Osteocyte (in vitro differentiated cells): Measurements from ENCODE around the gene TMEM223. TPM values are rescaled to one million over a fixed set of nuclear protein-coding genes. Genes with fewer than 3 reads are reported as not detected.

Source experiments
- DNase-seq: peaks from one replicate; pipeline ENCODE4 v3.0.0; 2021; ENCODE audit warnings: mixed read lengths; ENCODE audit not compliant: unreplicated experiment; ENCODE audit errors: extremely low spot score
- H3K27ac Mint-ChIP-seq: one replicate; pipeline ENCODE4 v1.8.0; 2021; ENCODE audit warnings: mild to moderate bottlenecking, mixed read lengths; ENCODE audit not compliant: unreplicated experiment
- H3K27me3 Mint-ChIP-seq: one replicate; pipeline ENCODE4 v1.8.0; 2021; ENCODE audit warnings: mixed read lengths; ENCODE audit not compliant: unreplicated experiment
- H3K36me3 Mint-ChIP-seq: one replicate; pipeline ENCODE4 v1.8.0; 2021; ENCODE audit warnings: mixed read lengths; ENCODE audit not compliant: unreplicated experiment
- H3K4me1 Mint-ChIP-seq: one replicate; pipeline ENCODE4 v1.8.0; 2021; ENCODE audit warnings: mixed read lengths; ENCODE audit not compliant: unreplicated experiment
- H3K4me3 Mint-ChIP-seq: one replicate; pipeline ENCODE4 v1.8.0; 2021; ENCODE audit warnings: mild to moderate bottlenecking, moderate library complexity, mixed read lengths; ENCODE audit not compliant: unreplicated experiment
- H3K9me3 Mint-ChIP-seq: one replicate; pipeline ENCODE4 v1.8.0; 2021; ENCODE audit warnings: mixed read lengths; ENCODE audit not compliant: unreplicated experiment
- microRNA-seq: library from miRNA; unstranded; fragments of <30 nt; microRNA quantifications from one replicate; pipeline ENCODE4 v1.1.0, GENCODE V29; 2020; ENCODE audit not compliant: unreplicated experiment
- total RNA-seq: library from RNA; stranded (reverse); gene quantifications from 2 replicates; pipeline ENCODE4 v1.2.1, GENCODE V29; 2021
- TF ChIP-seq, protein P1 (sequence below): fragments of 200-600 bp; sonication (generic); IDR thresholded peaks from 2 replicates; pipeline ENCODE4 v1.5.0; 2021; ENCODE audit warnings: antibody characterized with exemption, mild to moderate bottlenecking, moderate library complexity

TMEM223 gene
- total RNA-seq, 1 donor from 2014 or later, result 14.5 TPM

DNA sequence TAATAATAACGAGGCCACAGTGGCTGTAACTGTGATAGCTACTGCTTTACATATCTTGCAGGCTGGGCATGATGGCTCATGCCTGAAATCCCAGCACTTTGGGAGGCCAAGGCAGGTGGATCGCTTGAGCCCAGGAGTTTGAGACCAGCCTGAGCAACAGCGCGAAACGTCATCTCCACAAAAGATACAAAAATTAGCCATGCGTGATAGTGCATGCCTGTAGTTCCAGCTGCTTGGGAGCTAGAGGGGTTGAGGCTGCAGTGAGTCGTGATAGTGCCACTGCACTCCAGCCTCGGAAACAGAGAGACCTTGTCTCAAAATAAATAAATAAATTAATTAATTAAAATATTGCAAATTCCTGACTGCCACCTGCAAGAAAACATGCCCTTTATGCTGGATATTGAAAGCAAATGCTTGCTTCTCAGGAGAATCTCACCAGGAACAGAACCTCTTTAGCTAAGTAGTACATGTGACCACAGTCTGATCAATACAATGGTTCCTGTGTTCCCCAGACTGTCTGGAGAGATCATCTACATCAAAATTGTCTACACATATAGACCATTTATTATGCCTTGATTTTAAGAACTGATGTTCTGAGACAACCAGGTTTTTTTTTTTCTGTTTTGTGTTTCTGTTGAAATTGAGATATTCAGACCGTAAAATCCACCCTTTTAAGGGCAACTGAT lies 44.2 kb downstream of the TMEM223 start:
- no peaks in the 10 kb centered on the region for H3K9me3 Mint-ChIP-seq
- no peak for DNase-seq
- H3K36me3 Mint-ChIP-seq, result peaks cover 3% of the 10 kb centered on the region
- peaks cover 7% of the 10 kb centered on the region for H3K4me1 Mint-ChIP-seq
- TF ChIP-seq, protein P1, sequence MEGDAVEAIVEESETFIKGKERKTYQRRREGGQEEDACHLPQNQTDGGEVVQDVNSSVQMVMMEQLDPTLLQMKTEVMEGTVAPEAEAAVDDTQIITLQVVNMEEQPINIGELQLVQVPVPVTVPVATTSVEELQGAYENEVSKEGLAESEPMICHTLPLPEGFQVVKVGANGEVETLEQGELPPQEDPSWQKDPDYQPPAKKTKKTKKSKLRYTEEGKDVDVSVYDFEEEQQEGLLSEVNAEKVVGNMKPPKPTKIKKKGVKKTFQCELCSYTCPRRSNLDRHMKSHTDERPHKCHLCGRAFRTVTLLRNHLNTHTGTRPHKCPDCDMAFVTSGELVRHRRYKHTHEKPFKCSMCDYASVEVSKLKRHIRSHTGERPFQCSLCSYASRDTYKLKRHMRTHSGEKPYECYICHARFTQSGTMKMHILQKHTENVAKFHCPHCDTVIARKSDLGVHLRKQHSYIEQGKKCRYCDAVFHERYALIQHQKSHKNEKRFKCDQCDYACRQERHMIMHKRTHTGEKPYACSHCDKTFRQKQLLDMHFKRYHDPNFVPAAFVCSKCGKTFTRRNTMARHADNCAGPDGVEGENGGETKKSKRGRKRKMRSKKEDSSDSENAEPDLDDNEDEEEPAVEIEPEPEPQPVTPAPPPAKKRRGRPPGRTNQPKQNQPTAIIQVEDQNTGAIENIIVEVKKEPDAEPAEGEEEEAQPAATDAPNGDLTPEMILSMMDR, result no peak
- no peaks in the 10 kb centered on the region for H3K27me3 Mint-ChIP-seq
- no peak overlapping the region for H3K27ac Mint-ChIP-seq
- no peak overlapping the region for H3K4me3 Mint-ChIP-seq

Small RNA genes lying within 50 kb of the gene (microRNA-seq; reads per million reads assigned to microRNA genes)
- gene MIR6514 (not detected), gene MIR6748 (not detected)

Other genes starting within 250 kb of the TMEM223 start
- gene AHNAK, start 245.2 kb downstream of the TMEM223 start, total RNA-seq, result 462 and 503 TPM in 2 replicates
- gene EEF1G, start 218.1 kb downstream of the TMEM223 start, total RNA-seq, result 1,404 TPM in 2 replicates
- 12.7 and 15.6 TPM in 2 replicates for gene TUT1, start 200.5 kb downstream of the TMEM223 start, total RNA-seq
- 91.6 and 107 TPM in 2 replicates for gene MTA2, start 190.1 kb downstream of the TMEM223 start, total RNA-seq
- 78.8 and 80.9 TPM in 2 replicates for gene EML3, start 179.2 kb downstream of the TMEM223 start, total RNA-seq
- gene ROM1, start 178.7 kb downstream of the TMEM223 start, total RNA-seq, result 3.3 and 4.4 TPM in 2 replicates
- 35.8 and 41.4 TPM in 2 replicates for gene B3GAT3, start 170.0 kb downstream of the TMEM223 start, total RNA-seq
- gene GANAB, start 145.4 kb downstream of the TMEM223 start, total RNA-seq, result 366 and 389 TPM in 2 replicates
- 20.5 and 24.0 TPM in 2 replicates for gene INTS5, start 138.7 kb downstream of the TMEM223 start, total RNA-seq
- gene C11orf98, start 126.8 kb downstream of the TMEM223 start, total RNA-seq, result 53.6 and 56.3 TPM in 2 replicates
- 19.4 and 27.3 TPM in 2 replicates for gene CSKMT, start 126.7 kb downstream of the TMEM223 start, total RNA-seq
- gene UQCC3, start 120.3 kb downstream of the TMEM223 start, total RNA-seq, result 6.3 and 6.8 TPM in 2 replicates
- 7.3 and 9.1 TPM in 2 replicates for gene LBHD1, start 119.7 kb downstream of the TMEM223 start, total RNA-seq
- 132 and 161 TPM in 2 replicates for gene UBXN1, start 112.9 kb downstream of the TMEM223 start, total RNA-seq
- gene LRRN4CL, start 102.5 kb downstream of the TMEM223 start, total RNA-seq, result 0.39 and 0.46 TPM in 2 replicates
- 54.1 and 56.7 TPM in 2 replicates for gene BSCL2, start 84.6 kb downstream of the TMEM223 start, total RNA-seq
- gene GNG3, start 84.3 kb downstream of the TMEM223 start, total RNA-seq, result not detected in 2 replicates
- gene HNRNPUL2, start 64.5 kb downstream of the TMEM223 start, total RNA-seq, result 52.5 and 56.1 TPM in 2 replicates
- 32.4 and 36.6 TPM in 2 replicates for gene TTC9C, start 63.5 kb downstream of the TMEM223 start, total RNA-seq
- gene ZBTB3, start 37.8 kb downstream of the TMEM223 start, total RNA-seq, result 11.2 and 12.9 TPM in 2 replicates
- 83.7 and 98.6 TPM in 2 replicates for gene POLR2G, start 30.4 kb downstream of the TMEM223 start, total RNA-seq
- gene TAF6L, start 20.6 kb downstream of the TMEM223 start, total RNA-seq, result 40.8 and 42.8 TPM in 2 replicates
- 46.7 and 47.7 TPM in 2 replicates for gene TMEM179B, start 4.6 kb downstream of the TMEM223 start, total RNA-seq
- 92.4 and 97.5 TPM in 2 replicates for gene NXF1, start 13.4 kb upstream of the TMEM223 start, total RNA-seq
- 65.3 and 71.0 TPM in 2 replicates for gene STX5, start 40.0 kb upstream of the TMEM223 start, total RNA-seq
- gene TEX54, start 40.8 kb upstream of the TMEM223 start, total RNA-seq, result not detected in 2 replicates
- gene WDR74, start 47.6 kb upstream of the TMEM223 start, total RNA-seq, result 40.5 and 42.1 TPM in 2 replicates
- gene SLC3A2, start 88.9 kb upstream of the TMEM223 start, total RNA-seq, result 326 and 362 TPM in 2 replicates
- gene CHRM1, start 129.4 kb upstream of the TMEM223 start, total RNA-seq, result 0.27 and 0.31 TPM in 2 replicates
- not detected in 2 replicates for gene SLC22A6, start 193.0 kb upstream of the TMEM223 start, total RNA-seq
- not detected in 2 replicates for gene SLC22A8, start 223.8 kb upstream of the TMEM223 start, total RNA-seq